Mesendoderm (in vitro differentiated cells): ENCODE data around the gene TTLL9.
"Not testable (repeated sequence)": the region's sequence is repeated elsewhere in the genome, so short reads cannot be mapped to it uniquely, and the experiment has no call there.

Experiments
- DNase-seq: peaks from one replicate; pipeline ENCODE4 v3.0.0; 2013
- H2AK5ac ChIP-seq: 2 replicates; pipeline ENCODE4 v1.6.1; 2013; ENCODE audit warnings: low read length, inconsistent platforms
- H2BK120ac ChIP-seq: 2 replicates; pipeline ENCODE4 v1.6.1; 2013; ENCODE audit warnings: low read depth, mild to moderate bottlenecking, low read length, moderate library complexity, mixed read lengths
- H2BK15ac ChIP-seq: replicated peaks from 2 replicates; pipeline ENCODE4 v1.6.1; 2013; ENCODE audit warnings: low read depth, mild to moderate bottlenecking, moderate library complexity
- H2BK5ac ChIP-seq: 2 replicates; pipeline ENCODE4 v1.6.1; 2013; ENCODE audit warnings: low read length, inconsistent platforms
- H3K18ac ChIP-seq: 2 replicates; pipeline ENCODE4 v1.6.1; 2013; ENCODE audit warnings: mild to moderate bottlenecking, low read length, mixed read lengths
- H3K23ac ChIP-seq: one replicate; pipeline ENCODE4 v1.6.1; 2013; ENCODE audit warnings: low read length
- H3K27ac ChIP-seq: 2 replicates; pipeline ENCODE4 v1.5.1; 2013; ENCODE audit warnings: low read depth, mild to moderate bottlenecking, inconsistent platforms, low read length, moderate library complexity
- H3K27me3 ChIP-seq: 2 replicates; pipeline ENCODE4 v1.6.1; 2013; ENCODE audit warnings: low read length, control low read depth, mild to moderate bottlenecking, inconsistent platforms; ENCODE audit not compliant: insufficient read depth, poor library complexity
- H3K36me3 ChIP-seq: 2 replicates; pipeline ENCODE4 v1.6.1; 2013; ENCODE audit warnings: low read length, inconsistent platforms; ENCODE audit not compliant: control insufficient read depth, insufficient read depth
- H3K4ac ChIP-seq: one replicate; pipeline ENCODE4 v1.6.1; 2013; ENCODE audit warnings: low read depth, mild to moderate bottlenecking, low read length, moderate library complexity
- H3K4me1 ChIP-seq: 2 replicates; pipeline ENCODE4 v1.6.1; 2013; ENCODE audit warnings: low read depth, low read length, inconsistent platforms; ENCODE audit not compliant: control insufficient read depth
- H3K4me2 ChIP-seq: 2 replicates; pipeline ENCODE4 v1.6.1; 2013; ENCODE audit warnings: low read length
- H3K4me3 ChIP-seq: 2 replicates; pipeline ENCODE4 v1.5.1; 2013; ENCODE audit warnings: mild to moderate bottlenecking, low read length
- H3K56ac ChIP-seq: one replicate; pipeline ENCODE4 v1.6.1; 2013; ENCODE audit warnings: low read length
- H3K79me1 ChIP-seq: 2 replicates; pipeline ENCODE4 v1.6.1; 2013; ENCODE audit warnings: low read length, inconsistent platforms
- H3K79me2 ChIP-seq: 2 replicates; pipeline ENCODE4 v1.6.1; 2013; ENCODE audit warnings: mild to moderate bottlenecking, low read length; ENCODE audit not compliant: control insufficient read depth, insufficient read depth
- H3K9ac ChIP-seq: 2 replicates; pipeline ENCODE4 v1.6.1; 2013; ENCODE audit warnings: low read length, inconsistent platforms
- H4K5ac ChIP-seq: one replicate; pipeline ENCODE4 v1.6.1; 2013; ENCODE audit warnings: low read length
- H4K8ac ChIP-seq: one replicate; pipeline ENCODE4 v1.6.1; 2013; ENCODE audit warnings: low read depth, mild to moderate bottlenecking, control low read depth, low read length, moderate library complexity
- WGBS: extraction: QIAGEN DNeasy Blood & Tissue Kit; methylation state at CpG from one replicate; pipeline ENCODE4 v1.1.7; 2013; ENCODE audit warnings: low lambda C conversion rate, missing lambda C conversion rate; ENCODE audit not compliant: insufficient coverage; ENCODE audit errors: extremely low coverage; 5-methylcytosine and 5-hydroxymethylcytosine counted together

TTLL9 gene

DNA sequence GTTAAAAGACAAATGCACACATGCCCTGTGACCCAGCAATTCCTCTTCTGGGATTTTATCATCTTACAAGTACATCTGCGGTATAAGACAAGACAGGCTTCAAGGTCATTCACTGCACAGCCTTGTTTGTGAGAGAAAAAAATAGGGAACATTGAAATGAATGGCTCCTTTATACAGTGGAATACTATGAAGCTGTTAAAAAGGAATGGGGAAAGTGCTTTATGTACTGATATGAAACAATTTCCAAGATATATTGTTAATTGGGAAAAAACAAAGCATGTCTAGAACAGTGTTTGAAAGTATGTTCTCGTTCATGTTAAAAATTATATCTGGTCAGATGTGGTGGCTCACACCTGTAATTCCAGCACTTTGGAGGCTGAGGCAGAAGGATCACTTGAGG is 56.1 kb downstream of the TTLL9 start:
- no CpG with 5 or more reads among the region's 2 CpGs for WGBS
- no peak overlapping the region for H3K9ac ChIP-seq
- no peaks in the 10 kb centered on the region for H3K79me2 ChIP-seq
- no peaks in the 10 kb centered on the region for H3K4me1 ChIP-seq
- H3K79me1 ChIP-seq: no peaks in the 10 kb centered on the region
- H3K4ac ChIP-seq: no peak overlapping the region
- no peak overlapping the region for H3K4me2 ChIP-seq
- no peak overlapping the region for H2BK5ac ChIP-seq
- no peak overlapping the region for H2AK5ac ChIP-seq
- no peak overlapping the region for H3K56ac ChIP-seq
- no peak overlapping the region for H2BK15ac ChIP-seq
- H3K27me3 ChIP-seq: no peaks in the 10 kb centered on the region
- no peak overlapping the region for H3K4me3 ChIP-seq
- no peak overlapping the region for H2BK120ac ChIP-seq
- H4K5ac ChIP-seq: no peak overlapping the region
- no peaks in the 10 kb centered on the region for H3K36me3 ChIP-seq
- H3K18ac ChIP-seq: no peak overlapping the region
- no peak overlapping the region for H3K27ac ChIP-seq
- DNase-seq: no peak
- no peak overlapping the region for H4K8ac ChIP-seq
- H3K23ac ChIP-seq: no peak overlapping the region

GRCh38 chr20:31927627-31928159 is 57.3 kb downstream of the TTLL9 start:
- no peaks in the 10 kb centered on the region for H3K79me2 ChIP-seq
- H3K56ac ChIP-seq: no peak overlapping the region
- H3K4me3 ChIP-seq: no peak overlapping the region
- no peak overlapping the region for H3K27ac ChIP-seq
- no peak overlapping the region for H3K23ac ChIP-seq
- no CpG with 5 or more reads among the region's 8 CpGs for WGBS
- no peak overlapping the region for H2BK5ac ChIP-seq
- no peaks in the 10 kb centered on the region for H3K27me3 ChIP-seq
- no peak for DNase-seq
- H2BK120ac ChIP-seq: no peak overlapping the region
- H3K18ac ChIP-seq: no peak overlapping the region
- no peaks in the 10 kb centered on the region for H3K4me1 ChIP-seq
- H3K9ac ChIP-seq: no peak overlapping the region
- H2AK5ac ChIP-seq: no peak overlapping the region
- H3K79me1 ChIP-seq: no peaks in the 10 kb centered on the region
- no peaks in the 10 kb centered on the region for H3K36me3 ChIP-seq
- H4K8ac ChIP-seq: no peak overlapping the region
- H4K5ac ChIP-seq: no peak overlapping the region
- no peak overlapping the region for H3K4ac ChIP-seq
- H3K4me2 ChIP-seq: no peak overlapping the region
- no peak overlapping the region for H2BK15ac ChIP-seq

DNA sequence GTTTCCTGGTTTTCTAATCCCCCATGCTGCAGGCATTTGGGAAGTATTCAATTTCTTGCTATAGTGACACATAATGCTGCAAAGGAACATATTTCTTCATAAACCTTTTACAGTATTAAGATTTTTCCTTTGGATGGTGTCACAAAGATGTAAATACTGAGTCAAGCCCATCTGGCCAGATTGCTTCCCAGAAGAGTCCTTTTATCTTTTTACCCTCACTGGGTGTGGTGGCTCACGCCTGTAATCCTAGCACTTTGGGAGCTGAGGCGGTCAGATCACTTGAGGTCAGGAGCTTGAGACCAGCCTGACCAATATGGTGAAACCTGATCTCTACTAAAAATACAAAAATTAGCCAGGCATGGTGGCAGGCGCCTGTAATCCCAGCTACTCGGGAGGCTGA is 59.2 kb downstream of the TTLL9 start:
- not testable (repeated sequence) for H3K79me2 ChIP-seq, H3K4me3 ChIP-seq, H3K79me1 ChIP-seq, DNase-seq, H2BK5ac ChIP-seq, H3K9ac ChIP-seq, H3K18ac ChIP-seq, H2AK5ac ChIP-seq, H2BK15ac ChIP-seq, H4K8ac ChIP-seq, H3K36me3 ChIP-seq, H3K4me2 ChIP-seq, H4K5ac ChIP-seq, H3K27me3 ChIP-seq, H3K27ac ChIP-seq, H2BK120ac ChIP-seq, H3K4ac ChIP-seq, H3K56ac ChIP-seq, H3K23ac ChIP-seq, H3K4me1 ChIP-seq
- WGBS: no CpG with 5 or more reads among the region's 4 CpGs

- no peak overlapping the region for H2BK5ac ChIP-seq
- no peak overlapping the region for H3K56ac ChIP-seq
- no peaks in the 10 kb centered on the region for H3K27me3 ChIP-seq
- no peak overlapping the region for H2AK5ac ChIP-seq
- H3K4me1 ChIP-seq: no peaks in the 10 kb centered on the region
- H3K79me2 ChIP-seq: no peaks in the 10 kb centered on the region
- no peak overlapping the region for H4K5ac ChIP-seq
- H3K36me3 ChIP-seq: no peaks in the 10 kb centered on the region
- no CpG with 5 or more reads among the region's 5 CpGs for WGBS
- no peaks in the 10 kb centered on the region for H3K79me1 ChIP-seq
- no peak overlapping the region for H3K18ac ChIP-seq
- H3K4me3 ChIP-seq: no peak overlapping the region
- H3K23ac ChIP-seq: no peak overlapping the region
- no peak overlapping the region for H3K4me2 ChIP-seq
- no peak for DNase-seq
- H3K9ac ChIP-seq: no peak overlapping the region
- H3K27ac ChIP-seq: no peak overlapping the region
- H2BK120ac ChIP-seq: no peak overlapping the region
- H4K8ac ChIP-seq: no peak overlapping the region
- no peak overlapping the region for H3K4ac ChIP-seq
- H2BK15ac ChIP-seq: no peak overlapping the region
Observed at GRCh38 chr20:31930779-31931178, 60.3 kb downstream of the TTLL9 start.

DNA sequence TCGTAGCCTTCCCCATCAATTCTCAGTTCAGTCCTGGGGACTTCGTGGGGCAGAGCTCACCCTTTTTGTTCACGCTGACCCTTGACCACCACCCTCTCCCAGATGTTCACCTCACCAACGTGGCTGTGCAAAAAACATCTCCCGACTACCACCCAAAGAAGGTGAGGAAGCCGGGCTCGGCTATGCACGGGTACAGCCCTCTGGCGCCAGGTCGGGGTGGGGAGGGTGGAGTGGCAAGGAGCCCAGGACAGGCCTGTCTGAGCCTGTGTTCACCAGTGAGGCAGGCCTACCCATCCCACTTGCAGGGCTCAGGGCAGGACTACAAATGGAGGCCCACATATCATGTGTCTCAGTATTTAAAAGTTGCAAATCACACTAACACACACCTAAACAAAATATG is 63.3 kb downstream of the TTLL9 start:
- Histone ChIP-seq H4K8ac (no peak overlapping the region), H3K18ac (no peak overlapping the region), H3K4ac (no peak overlapping the region), H3K36me3 (no peaks in the 10 kb centered on the region), H3K4me2 (no peak overlapping the region), H3K4me1 (no peaks in the 10 kb centered on the region), H2BK120ac (no peak overlapping the region), H3K9ac (no peak overlapping the region), H3K23ac (no peak overlapping the region), H2BK15ac (no peak overlapping the region), H3K4me3 (no peak overlapping the region), H3K79me1 (no peaks in the 10 kb centered on the region), H3K56ac (no peak overlapping the region), H3K79me2 (no peaks in the 10 kb centered on the region), H2BK5ac (no peak overlapping the region), H2AK5ac (no peak overlapping the region), H4K5ac (no peak overlapping the region), H3K27ac (no peak overlapping the region), H3K27me3 (no peaks in the 10 kb centered on the region)
- DNase-seq: no peak
- WGBS: no CpG with 5 or more reads among the region's 10 CpGs

DNA sequence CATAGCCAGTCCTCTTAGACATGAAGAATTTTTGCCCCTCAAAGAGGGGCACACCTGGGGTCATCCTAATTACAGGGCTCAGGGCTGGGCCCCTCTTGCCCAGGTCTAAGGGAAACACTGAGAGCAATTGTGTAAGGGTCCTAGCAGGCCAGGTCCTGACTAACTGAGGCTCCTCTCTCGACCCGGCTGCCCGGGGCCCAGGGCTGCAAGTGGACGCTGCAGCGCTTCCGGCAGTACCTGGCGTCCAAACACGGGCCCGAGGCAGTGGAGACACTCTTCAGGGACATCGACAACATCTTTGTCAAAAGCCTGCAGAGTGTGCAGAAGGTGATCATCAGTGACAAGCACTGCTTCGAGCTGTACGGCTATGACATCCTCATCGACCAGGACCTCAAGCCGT is 64.1 kb downstream of the TTLL9 start:
- no peak overlapping the region for H3K4me3 ChIP-seq
- H3K36me3 ChIP-seq: no peaks in the 10 kb centered on the region
- no peak overlapping the region for H3K9ac ChIP-seq
- H2AK5ac ChIP-seq: no peak overlapping the region
- H2BK15ac ChIP-seq: no peak overlapping the region
- H3K79me1 ChIP-seq: no peaks in the 10 kb centered on the region
- no peak overlapping the region for H3K4ac ChIP-seq
- no peaks in the 10 kb centered on the region for H3K79me2 ChIP-seq
- H2BK5ac ChIP-seq: no peak overlapping the region
- H3K18ac ChIP-seq: no peak overlapping the region
- DNase-seq: no peak
- H3K23ac ChIP-seq: no peak overlapping the region
- WGBS: no CpG with 5 or more reads among the region's 14 CpGs
- H4K8ac ChIP-seq: no peak overlapping the region
- no peak overlapping the region for H4K5ac ChIP-seq
- H3K56ac ChIP-seq: no peak overlapping the region
- no peaks in the 10 kb centered on the region for H3K4me1 ChIP-seq
- no peak overlapping the region for H2BK120ac ChIP-seq
- H3K27me3 ChIP-seq: no peaks in the 10 kb centered on the region
- H3K27ac ChIP-seq: no peak overlapping the region
- no peak overlapping the region for H3K4me2 ChIP-seq
